Activated CD8-positive, alpha-beta memory T cell treated with anti-CD3 and anti-CD28 coated beads for 1 hour (primary cell): Measurements from ENCODE around the gene MTMR4.
"Not testable (repeated sequence)": the region's sequence is repeated elsewhere in the genome, so short reads cannot be mapped to it uniquely, and the experiment has no call there.

Source experiments
- DNase-seq, 2 donors: peaks; one replicate each; pipeline ENCODE4 v3.0.0-alpha.2; 2020; ENCODE audit warnings: low read depth in 1 of 2; ENCODE audit errors: extremely low read depth in 1 of 2

The MTMR4 gene

GRCh38 chr17:58493506-58493905 is 20.9 kb downstream of the MTMR4 start:
- no peak for DNase-seq

GRCh38 chr17:58492238-58493121 is 22.0 kb downstream of the MTMR4 start:
- no peak for DNase-seq

GRCh38 chr17:58491510-58492045 is 22.9 kb downstream of the MTMR4 start:
- DNase-seq, result no peak

- DNase-seq, result no peak
Measured at GRCh38 chr17:58488428-58488890, 26.0 kb downstream of the MTMR4 start.

- peak; percentile 53 to 60 for DNase-seq
Measured at GRCh38 chr17:58487589-58488427, 26.6 kb downstream of the MTMR4 start, which contains the start of gene HSF5. HSF5 (minus strand) TSS chr17:58488408; CDS start chr17:58488274, 134 bp downstream.

GRCh38 chr17:58484600-58484999 is 29.8 kb downstream of the MTMR4 start:
- DNase-seq, result no peak

- DNase-seq, result not testable (repeated sequence)
Measured at GRCh38 chr17:58481798-58482197, 32.6 kb downstream of the MTMR4 start.

- no peak for DNase-seq
Measured at GRCh38 chr17:58480090-58480489, 34.3 kb downstream of the MTMR4 start.

GRCh38 chr17:58476812-58477211 is 37.6 kb downstream of the MTMR4 start:
- DNase-seq, result no peak

- no peak for DNase-seq
Measured at GRCh38 chr17:58475985-58476384, 38.5 kb downstream of the MTMR4 start.

- DNase-seq, result no peak
Measured at GRCh38 chr17:58470356-58470755, 44.1 kb downstream of the MTMR4 start.

GRCh38 chr17:58468944-58469343 is 45.5 kb downstream of the MTMR4 start:
- no peak for DNase-seq

- no peak for DNase-seq
Measured at GRCh38 chr17:58455491-58455890, 58.9 kb downstream of the MTMR4 start.

GRCh38 chr17:58452738-58453137 is 61.7 kb downstream of the MTMR4 start:
- no peak for DNase-seq

GRCh38 chr17:58447039-58447975 is 67.1 kb downstream of the MTMR4 start:
- peak; percentile 10 to 29 for DNase-seq

- no peak for DNase-seq
Measured at GRCh38 chr17:58446086-58446485, 68.4 kb downstream of the MTMR4 start.
